Measurements from ENCODE around the gene FKBP5.

- TF ChIP-seq MAX (IDR thresholded peaks at IDR 0.05) (no peak), EP300 (IDR thresholded peaks at IDR 0.05; ENCODE audit: borderline replicate concordance) (no peak), CREB1 (IDR thresholded peaks at IDR 0.05; ENCODE audit: low read depth) (no peak), TEAD4 (IDR thresholded peaks at IDR 0.05) (no peak), TCF12 (IDR thresholded peaks at IDR 0.05; ENCODE audit: low read depth) (no peak), REST (IDR thresholded peaks at IDR 0.05; ENCODE audit: low read depth) (no peak), TAF1 (IDR thresholded peaks at IDR 0.05; ENCODE audit: low read depth) (no peak), FOXM1 (IDR thresholded peaks at IDR 0.05; ENCODE audit: borderline replicate concordance, low read depth) (no peak), USF1 (IDR thresholded peaks at IDR 0.05) (no peak), NFIC (IDR thresholded peaks at IDR 0.05) (no peak)
These were observed 54.4 kb downstream of the FKBP5 start for GRCh38 chr6:35634316-35634715.

Measured in Ishikawa (cell line).